Measurements from ENCODE around the gene HDAC4. TPM values are rescaled to one million over a fixed set of nuclear protein-coding genes. Genes with fewer than 3 reads are reported as not detected.

Gene HDAC4
- polyA plus RNA-seq, 2 of the 4 experiments (the other 2 are of a cell fraction) = 8.6 to 10.4 TPM

GRCh38 chr2:239443666-239444567 lies 43.1 kb upstream of the HDAC4 start:
- Histone ChIP-seq H3K27ac (no peak overlapping the region), H3K4me3 (no peak overlapping the region), H3K4me1 (peaks cover 7% of the 10 kb centered on the region; the same call in 1 of the 3 replicates), H3K9me3 (peaks cover 3% of the 10 kb centered on the region; the same call in 1 of the 3 replicates), H3K4me2 (no peak overlapping the region)
- TF ChIP-seq, protein P1, sequence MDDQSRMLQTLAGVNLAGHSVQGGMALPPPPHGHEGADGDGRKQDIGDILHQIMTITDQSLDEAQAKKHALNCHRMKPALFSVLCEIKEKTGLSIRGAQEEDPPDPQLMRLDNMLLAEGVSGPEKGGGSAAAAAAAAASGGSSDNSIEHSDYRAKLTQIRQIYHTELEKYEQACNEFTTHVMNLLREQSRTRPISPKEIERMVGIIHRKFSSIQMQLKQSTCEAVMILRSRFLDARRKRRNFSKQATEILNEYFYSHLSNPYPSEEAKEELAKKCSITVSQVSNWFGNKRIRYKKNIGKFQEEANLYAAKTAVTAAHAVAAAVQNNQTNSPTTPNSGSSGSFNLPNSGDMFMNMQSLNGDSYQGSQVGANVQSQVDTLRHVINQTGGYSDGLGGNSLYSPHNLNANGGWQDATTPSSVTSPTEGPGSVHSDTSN (IDR thresholded peaks at IDR 0.05) = no peak
- TF ChIP-seq EHF (CRISPR knock-in tag; IDR thresholded peaks at IDR 0.05) (no peak), KDM5A (IDR thresholded peaks at IDR 0.05) (no peak), HES2 (IDR thresholded peaks at IDR 0.05) (no peak), CHD4 (IDR thresholded peaks at IDR 0.05; ENCODE audit: borderline replicate concordance) (no peak)
- TF ChIP-seq, protein P2, sequence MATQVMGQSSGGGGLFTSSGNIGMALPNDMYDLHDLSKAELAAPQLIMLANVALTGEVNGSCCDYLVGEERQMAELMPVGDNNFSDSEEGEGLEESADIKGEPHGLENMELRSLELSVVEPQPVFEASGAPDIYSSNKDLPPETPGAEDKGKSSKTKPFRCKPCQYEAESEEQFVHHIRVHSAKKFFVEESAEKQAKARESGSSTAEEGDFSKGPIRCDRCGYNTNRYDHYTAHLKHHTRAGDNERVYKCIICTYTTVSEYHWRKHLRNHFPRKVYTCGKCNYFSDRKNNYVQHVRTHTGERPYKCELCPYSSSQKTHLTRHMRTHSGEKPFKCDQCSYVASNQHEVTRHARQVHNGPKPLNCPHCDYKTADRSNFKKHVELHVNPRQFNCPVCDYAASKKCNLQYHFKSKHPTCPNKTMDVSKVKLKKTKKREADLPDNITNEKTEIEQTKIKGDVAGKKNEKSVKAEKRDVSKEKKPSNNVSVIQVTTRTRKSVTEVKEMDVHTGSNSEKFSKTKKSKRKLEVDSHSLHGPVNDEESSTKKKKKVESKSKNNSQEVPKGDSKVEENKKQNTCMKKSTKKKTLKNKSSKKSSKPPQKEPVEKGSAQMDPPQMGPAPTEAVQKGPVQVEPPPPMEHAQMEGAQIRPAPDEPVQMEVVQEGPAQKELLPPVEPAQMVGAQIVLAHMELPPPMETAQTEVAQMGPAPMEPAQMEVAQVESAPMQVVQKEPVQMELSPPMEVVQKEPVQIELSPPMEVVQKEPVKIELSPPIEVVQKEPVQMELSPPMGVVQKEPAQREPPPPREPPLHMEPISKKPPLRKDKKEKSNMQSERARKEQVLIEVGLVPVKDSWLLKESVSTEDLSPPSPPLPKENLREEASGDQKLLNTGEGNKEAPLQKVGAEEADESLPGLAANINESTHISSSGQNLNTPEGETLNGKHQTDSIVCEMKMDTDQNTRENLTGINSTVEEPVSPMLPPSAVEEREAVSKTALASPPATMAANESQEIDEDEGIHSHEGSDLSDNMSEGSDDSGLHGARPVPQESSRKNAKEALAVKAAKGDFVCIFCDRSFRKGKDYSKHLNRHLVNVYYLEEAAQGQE (IDR thresholded peaks at IDR 0.05) = no peak
- WGBS (ENCODE audit: missing lambda C conversion rate) = 63% methylated on average over 13 of the region's 14 CpGs
- ChIA-PET POLR2A (interaction anchor here (1.1 kb wide), 1 partner anchor 43 kb away, joined by 4 read pairs; the partner anchor contains the start of gene HDAC4), CTCF (interaction anchor here (1.3 kb wide), 1 partner anchor 548 kb away, joined by 3 read pairs; no protein-coding TSS in a partner anchor)
- FAIRE-seq = no peak
- ATAC-seq = peak; percentile 38 to 51; a peak in 4 of 6 replicates
- peak in 1 of 2 experiments; percentile 15 for DNase-seq (ENCODE audit: low read depth in 1 of 2, low spot score in 1 of 2)

- Histone ChIP-seq H3K27ac (no peak overlapping the region), H3K4me2 (no peak overlapping the region), H3K4me1 (peaks cover 7% of the 10 kb centered on the region; the same call in 1 of the 3 replicates), H3K4me3 (no peak overlapping the region), H3K9me3 (peaks cover 3% of the 10 kb centered on the region; the same call in 1 of the 3 replicates)
- CTCF ChIA-PET = no interaction called here
- FAIRE-seq = no peak
- DNase-seq (ENCODE audit: low read depth in 1 of 2, low spot score in 1 of 2) = no peak
- no peak for ATAC-seq
- 70% methylated on average over 8 of the region's 8 CpGs for WGBS (ENCODE audit: missing lambda C conversion rate)
- TF ChIP-seq TFCP2L1 (CRISPR knock-in tag; IDR thresholded peaks at IDR 0.05) (no peak), FOSL2 (IDR thresholded peaks at IDR 0.05) (no peak), FOSL2 (CRISPR knock-in tag; IDR thresholded peaks at IDR 0.05) (no peak), KDM5A (IDR thresholded peaks at IDR 0.05) (no peak), RAD21 (conservative IDR thresholded peaks at IDR 0.05 in 1 of 2, IDR thresholded peaks at IDR 0.05 in 1 of 2) (no peak), ZNF302 (CRISPR knock-in tag; IDR thresholded peaks at IDR 0.05) (no peak), NFE2L2 (conservative IDR thresholded peaks at IDR 0.05; ENCODE audit: low read length) (no peak), EP300 (IDR thresholded peaks at IDR 0.05) (no peak), CBX8 (IDR thresholded peaks at IDR 0.05) (no peak), EHF (CRISPR knock-in tag; IDR thresholded peaks at IDR 0.05) (no peak), PHF8 (IDR thresholded peaks at IDR 0.05; ENCODE audit: borderline replicate concordance, low read depth) (no peak)
- TF ChIP-seq, protein P3, sequence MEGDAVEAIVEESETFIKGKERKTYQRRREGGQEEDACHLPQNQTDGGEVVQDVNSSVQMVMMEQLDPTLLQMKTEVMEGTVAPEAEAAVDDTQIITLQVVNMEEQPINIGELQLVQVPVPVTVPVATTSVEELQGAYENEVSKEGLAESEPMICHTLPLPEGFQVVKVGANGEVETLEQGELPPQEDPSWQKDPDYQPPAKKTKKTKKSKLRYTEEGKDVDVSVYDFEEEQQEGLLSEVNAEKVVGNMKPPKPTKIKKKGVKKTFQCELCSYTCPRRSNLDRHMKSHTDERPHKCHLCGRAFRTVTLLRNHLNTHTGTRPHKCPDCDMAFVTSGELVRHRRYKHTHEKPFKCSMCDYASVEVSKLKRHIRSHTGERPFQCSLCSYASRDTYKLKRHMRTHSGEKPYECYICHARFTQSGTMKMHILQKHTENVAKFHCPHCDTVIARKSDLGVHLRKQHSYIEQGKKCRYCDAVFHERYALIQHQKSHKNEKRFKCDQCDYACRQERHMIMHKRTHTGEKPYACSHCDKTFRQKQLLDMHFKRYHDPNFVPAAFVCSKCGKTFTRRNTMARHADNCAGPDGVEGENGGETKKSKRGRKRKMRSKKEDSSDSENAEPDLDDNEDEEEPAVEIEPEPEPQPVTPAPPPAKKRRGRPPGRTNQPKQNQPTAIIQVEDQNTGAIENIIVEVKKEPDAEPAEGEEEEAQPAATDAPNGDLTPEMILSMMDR (IDR thresholded peaks at IDR 0.05) = no peak
- TF ChIP-seq, protein P4, sequence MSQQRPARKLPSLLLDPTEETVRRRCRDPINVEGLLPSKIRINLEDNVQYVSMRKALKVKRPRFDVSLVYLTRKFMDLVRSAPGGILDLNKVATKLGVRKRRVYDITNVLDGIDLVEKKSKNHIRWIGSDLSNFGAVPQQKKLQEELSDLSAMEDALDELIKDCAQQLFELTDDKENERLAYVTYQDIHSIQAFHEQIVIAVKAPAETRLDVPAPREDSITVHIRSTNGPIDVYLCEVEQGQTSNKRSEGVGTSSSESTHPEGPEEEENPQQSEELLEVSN (IDR thresholded peaks at IDR 0.05; ENCODE audit: borderline replicate concordance, low read depth) = no peak
- POLR2A ChIA-PET = interaction anchor here (1.1 kb wide), 1 partner anchor 42 kb away, joined by 4 read pairs; the partner anchor contains the start of gene HDAC4
These were observed 42.3 kb upstream of the HDAC4 start for GRCh38 chr2:239443102-239443620.

Data from A549 (cell line).